Spinal cord (tissue), 10 donors: ENCODE results near the gene NCS1. TPM values are rescaled to one million over a fixed set of nuclear protein-coding genes. Genes with fewer than 3 reads are reported as not detected.
A peak's percentile ranks its signal among the peaks of the same experiment; 100 is the strongest.
"Not testable (repeated sequence)": the region's sequence is repeated elsewhere in the genome, so short reads cannot be mapped to it uniquely, and the experiment has no call there.

Experiments
- DNase-seq, 6 donors: peaks; one replicate each; pipeline versions ENCODE4 v3.0.0 to v3.0.0-alpha.2; 2013 to 2015; ENCODE audit warnings: low spot score in 6 of 6, low read depth in 4 of 6
- H3K27ac ChIP-seq: one replicate; pipeline ENCODE4 v1.5.1; 2013; ENCODE audit warnings: low read depth, low read length, control low read depth
- H3K27me3 ChIP-seq: one replicate; pipeline ENCODE4 v1.6.1; 2013; ENCODE audit warnings: low read length; ENCODE audit not compliant: control insufficient read depth, insufficient read depth
- H3K36me3 ChIP-seq: one replicate; pipeline ENCODE4 v1.6.1; 2013; ENCODE audit warnings: low read length; ENCODE audit not compliant: control insufficient read depth, insufficient read depth
- H3K4me1 ChIP-seq: one replicate; pipeline ENCODE4 v1.6.1; 2013; ENCODE audit warnings: low read length; ENCODE audit not compliant: control insufficient read depth, insufficient read depth
- H3K4me3 ChIP-seq: one replicate; pipeline ENCODE4 v1.5.1; 2013; ENCODE audit warnings: low read depth, low read length, control low read depth
- H3K9me3 ChIP-seq: one replicate; pipeline ENCODE4 v1.6.1; 2013; ENCODE audit warnings: low read length; ENCODE audit not compliant: control insufficient read depth, insufficient read depth
- WGBS: methylation state at CpG from one replicate; pipeline ENCODE4 v1.1.5; 2013; ENCODE audit warnings: missing lambda C conversion rate; ENCODE audit not compliant: insufficient coverage; 5-methylcytosine and 5-hydroxymethylcytosine counted together
- polyA plus RNA-seq, 2 donors: library from polyadenylated mRNA; unstranded; fragments of 120-200 nt; gene quantifications; one replicate each; pipeline ENCODE4 v1.2.1, GENCODE V29; 2013; ENCODE audit not compliant: insufficient read length in 2 of 2
- total RNA-seq, 2 donors: library from RNA; depleted of rRNA in 1 of 2; stranded (reverse); fragments of 120-200 nt in 1 of 2; fragments of >200 nt in 1 of 2; gene quantifications; one replicate each; pipeline versions ENCODE4 v1.2.3 to v1.2.4, GENCODE V29; 2013 to 2014
- donor health status: healthy.

The NCS1 gene
- total and polyA plus RNA-seq, 4 donors: 47.6 to 197 (median 145) TPM

DNA sequence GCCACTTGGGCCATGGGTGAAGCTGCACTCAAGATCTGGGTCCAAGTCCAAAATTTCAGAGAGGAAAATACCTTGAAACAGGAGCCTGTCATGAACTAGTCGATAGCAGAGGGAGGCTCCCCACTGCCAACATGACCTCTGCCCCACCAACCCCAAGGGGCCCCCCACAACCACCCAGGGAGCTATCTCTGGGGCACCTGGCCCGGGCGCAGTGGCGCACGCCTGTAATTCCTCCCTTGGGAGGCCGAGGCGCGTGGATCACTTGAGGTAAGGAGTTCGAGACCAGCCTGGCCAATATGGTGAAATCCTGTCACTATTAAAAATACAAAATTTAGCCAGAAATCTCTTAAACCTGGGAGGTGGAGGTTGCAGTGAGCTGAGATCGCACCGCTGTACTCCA lies 73.3 kb downstream of the NCS1 start:
- Histone ChIP-seq H3K4me3 (no peak overlapping the region), H3K4me1 (peaks cover 14% of the 10 kb centered on the region), H3K27ac (no peak overlapping the region), H3K36me3 (no peaks in the 10 kb centered on the region), H3K9me3 (no peaks in the 10 kb centered on the region), H3K27me3 (no peaks in the 10 kb centered on the region)
- 100% methylated on average over 1 of the region's 11 CpGs for WGBS
- DNase-seq: no peak

DNA sequence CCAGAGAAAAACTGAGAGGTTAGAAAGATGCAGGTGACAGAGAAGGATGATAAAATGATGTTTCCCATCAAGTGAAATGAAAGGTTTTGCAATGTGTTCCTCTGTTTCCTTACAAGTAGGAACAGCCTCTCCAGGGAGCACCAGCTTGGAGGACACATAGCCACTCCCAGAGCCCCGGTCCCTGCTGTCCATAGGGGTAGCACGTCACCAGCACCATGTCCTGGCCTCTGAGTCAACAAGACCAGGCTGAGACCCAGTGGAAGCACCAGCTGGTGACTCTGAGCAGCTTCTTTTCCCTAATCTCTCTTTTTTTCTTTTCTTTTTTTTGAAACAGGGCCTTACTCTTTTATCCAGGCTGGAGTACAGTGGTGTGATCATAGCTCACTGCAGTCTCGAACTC lies 73.9 kb downstream of the NCS1 start:
- H3K27me3 ChIP-seq: no peaks in the 10 kb centered on the region
- no peaks in the 10 kb centered on the region for H3K36me3 ChIP-seq
- no peak overlapping the region for H3K4me3 ChIP-seq
- no peaks in the 10 kb centered on the region for H3K9me3 ChIP-seq
- no peak for DNase-seq
- H3K4me1 ChIP-seq: peaks cover 14% of the 10 kb centered on the region
- no peak overlapping the region for H3K27ac ChIP-seq
- 97% methylated on average over 2 of the region's 3 CpGs for WGBS

DNA sequence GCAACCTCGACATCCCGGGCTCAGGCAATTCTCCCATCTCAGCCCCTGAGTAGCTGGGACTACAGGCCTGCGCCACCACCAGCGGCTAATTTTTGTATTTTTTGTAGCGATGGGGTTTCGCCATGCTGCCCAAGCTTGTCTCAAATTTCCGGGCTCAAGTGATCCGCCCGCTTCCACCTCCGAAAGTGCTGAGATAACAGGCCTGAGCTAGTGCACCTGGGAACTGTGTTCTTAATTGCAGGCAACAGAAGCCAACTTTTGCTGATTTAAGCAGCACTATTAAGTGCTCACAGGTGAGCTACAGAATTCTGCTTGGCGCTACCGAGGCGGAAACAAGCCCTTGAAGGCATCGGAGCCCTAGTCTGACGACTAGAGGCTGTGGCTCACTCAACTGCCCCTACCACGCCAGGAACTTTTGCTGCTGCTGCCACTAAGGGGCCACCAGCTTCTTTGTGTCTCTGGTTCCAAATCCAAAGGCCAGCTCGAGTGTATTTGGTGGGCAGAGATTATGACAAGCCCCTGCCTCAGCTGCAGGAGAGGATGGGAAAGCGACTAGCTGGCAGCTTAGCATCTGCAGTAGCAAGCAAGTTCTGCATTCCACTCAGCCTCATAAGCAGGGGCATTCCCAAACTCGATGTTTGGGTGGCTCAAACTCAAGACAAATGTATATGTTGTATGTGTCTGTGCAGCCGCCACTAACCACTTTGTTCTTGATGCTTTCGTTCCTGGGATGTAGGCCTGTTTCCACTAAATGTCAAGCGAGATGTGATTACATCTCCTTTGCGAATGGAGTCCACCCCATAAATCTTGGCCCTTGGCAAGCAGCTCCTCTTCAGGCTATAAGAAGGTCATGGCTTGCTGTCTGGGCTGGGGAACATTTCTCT lies 82.8 kb downstream of the NCS1 start:
- WGBS: 80% methylated on average over 21 of the region's 23 CpGs
- peaks cover 13% of the 10 kb centered on the region for H3K4me1 ChIP-seq
- H3K36me3 ChIP-seq: no peaks in the 10 kb centered on the region
- no peak overlapping the region for H3K4me3 ChIP-seq
- H3K27ac ChIP-seq: no peak overlapping the region
- no peaks in the 10 kb centered on the region for H3K27me3 ChIP-seq
- H3K9me3 ChIP-seq: no peaks in the 10 kb centered on the region
- peak in 1 of 6 donors; percentile 60 for DNase-seq

DNA sequence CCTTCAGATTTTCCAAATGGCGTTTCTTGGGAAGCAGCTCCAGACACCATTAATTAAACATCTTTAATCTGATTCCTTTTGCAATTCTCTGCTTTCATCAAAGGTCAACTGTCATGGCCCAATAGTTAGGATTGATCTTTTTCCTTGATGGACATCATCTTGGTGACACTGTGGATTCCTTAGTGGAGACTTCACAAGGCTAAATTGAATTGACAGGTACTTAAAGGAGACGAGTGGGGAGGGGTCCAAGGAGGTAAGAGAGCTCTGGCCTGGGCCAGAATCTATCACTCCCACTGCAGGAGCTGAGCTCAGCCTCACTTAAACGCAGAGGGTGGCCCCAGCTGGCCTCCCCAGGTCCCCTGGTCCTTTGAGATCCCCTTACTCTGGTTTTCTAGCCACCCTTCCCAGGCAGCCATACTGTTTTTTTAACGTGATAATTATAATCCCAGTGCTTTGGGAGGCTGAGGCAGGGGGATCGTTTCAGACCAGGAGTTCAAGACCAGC lies 83.5 kb downstream of the NCS1 start:
- DNase-seq: no peak
- H3K4me1 ChIP-seq: peaks cover 13% of the 10 kb centered on the region
- no peaks in the 10 kb centered on the region for H3K36me3 ChIP-seq
- WGBS: 78% methylated on average over 3 of the region's 5 CpGs
- no peak overlapping the region for H3K4me3 ChIP-seq
- H3K9me3 ChIP-seq: no peaks in the 10 kb centered on the region
- peaks cover 2% of the 10 kb centered on the region for H3K27me3 ChIP-seq
- no peak overlapping the region for H3K27ac ChIP-seq

DNA sequence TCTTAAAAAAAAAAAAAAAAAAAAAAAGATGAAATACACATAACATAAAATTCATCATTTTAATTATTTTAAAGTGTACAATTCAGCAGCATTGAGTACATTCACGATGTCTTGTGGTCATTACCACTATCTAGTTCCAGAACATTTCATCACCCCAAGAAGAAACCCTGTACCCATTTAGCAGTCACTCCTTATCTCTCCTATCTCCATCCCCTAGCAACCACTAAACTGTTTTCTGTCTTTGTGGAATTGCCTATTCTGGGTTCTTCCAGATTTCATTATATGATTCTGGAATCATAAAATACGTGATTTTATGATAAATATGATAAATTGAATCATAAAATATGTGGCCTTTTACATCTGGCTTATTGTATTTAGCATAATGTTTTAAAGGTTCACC lies 84.4 kb downstream of the NCS1 start:
- no peaks in the 10 kb centered on the region for H3K36me3 ChIP-seq
- peaks cover 2% of the 10 kb centered on the region for H3K27me3 ChIP-seq
- H3K4me3 ChIP-seq: no peak overlapping the region
- no peaks in the 10 kb centered on the region for H3K9me3 ChIP-seq
- H3K4me1 ChIP-seq: peaks cover 13% of the 10 kb centered on the region
- WGBS: no CpG with 5 or more reads among the region's 2 CpGs
- no peak for DNase-seq
- H3K27ac ChIP-seq: no peak overlapping the region

DNA sequence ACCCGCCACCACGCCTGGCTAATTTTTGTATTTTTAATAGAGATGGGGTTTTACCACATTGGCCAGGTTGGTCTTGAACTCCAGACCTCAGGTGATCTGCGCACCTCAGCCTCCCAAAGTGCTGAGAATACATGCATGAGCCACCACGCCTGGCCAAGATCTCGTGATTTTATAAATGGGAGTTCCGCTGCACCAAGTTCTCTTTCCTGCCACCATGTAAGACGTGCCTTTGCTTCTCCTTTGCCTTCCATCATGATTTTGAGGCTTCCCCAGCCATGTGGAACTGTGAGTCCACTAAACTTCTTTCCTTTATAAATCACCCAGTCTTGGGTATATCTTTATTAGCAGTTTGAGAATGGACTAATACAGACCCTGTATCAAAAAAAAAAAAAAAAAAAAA lies 85.9 kb downstream of the NCS1 start:
- not testable (repeated sequence) for DNase-seq, H3K36me3 ChIP-seq, H3K27ac ChIP-seq, H3K9me3 ChIP-seq, H3K27me3 ChIP-seq, H3K4me3 ChIP-seq
- peaks cover 13% of the 10 kb centered on the region for H3K4me1 ChIP-seq
- WGBS: 93% methylated on average over 5 of the region's 7 CpGs

DNA sequence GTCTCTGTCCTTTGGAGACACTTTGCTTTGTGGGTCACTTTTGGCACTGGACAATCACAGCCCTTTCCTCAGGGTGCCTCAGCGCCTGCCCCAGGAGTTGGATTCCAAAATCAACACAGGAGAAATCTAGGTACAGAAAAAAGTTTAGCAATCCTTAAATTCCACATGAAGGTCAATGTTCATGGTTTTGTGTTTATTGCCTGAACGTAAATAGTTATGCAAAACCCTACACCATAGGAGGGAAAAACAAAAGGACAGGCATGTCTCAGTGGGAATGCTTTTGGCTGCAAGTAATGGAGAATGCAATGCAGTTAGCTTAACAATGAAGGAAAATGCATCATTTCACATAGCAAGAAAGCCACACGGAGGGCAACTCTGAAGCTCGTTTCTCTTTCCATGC lies 86.8 kb downstream of the NCS1 start:
- H3K27me3 ChIP-seq: peaks cover 19% of the 10 kb centered on the region
- WGBS: 45% methylated on average over 2 of the region's 4 CpGs
- no peak for DNase-seq

DNA sequence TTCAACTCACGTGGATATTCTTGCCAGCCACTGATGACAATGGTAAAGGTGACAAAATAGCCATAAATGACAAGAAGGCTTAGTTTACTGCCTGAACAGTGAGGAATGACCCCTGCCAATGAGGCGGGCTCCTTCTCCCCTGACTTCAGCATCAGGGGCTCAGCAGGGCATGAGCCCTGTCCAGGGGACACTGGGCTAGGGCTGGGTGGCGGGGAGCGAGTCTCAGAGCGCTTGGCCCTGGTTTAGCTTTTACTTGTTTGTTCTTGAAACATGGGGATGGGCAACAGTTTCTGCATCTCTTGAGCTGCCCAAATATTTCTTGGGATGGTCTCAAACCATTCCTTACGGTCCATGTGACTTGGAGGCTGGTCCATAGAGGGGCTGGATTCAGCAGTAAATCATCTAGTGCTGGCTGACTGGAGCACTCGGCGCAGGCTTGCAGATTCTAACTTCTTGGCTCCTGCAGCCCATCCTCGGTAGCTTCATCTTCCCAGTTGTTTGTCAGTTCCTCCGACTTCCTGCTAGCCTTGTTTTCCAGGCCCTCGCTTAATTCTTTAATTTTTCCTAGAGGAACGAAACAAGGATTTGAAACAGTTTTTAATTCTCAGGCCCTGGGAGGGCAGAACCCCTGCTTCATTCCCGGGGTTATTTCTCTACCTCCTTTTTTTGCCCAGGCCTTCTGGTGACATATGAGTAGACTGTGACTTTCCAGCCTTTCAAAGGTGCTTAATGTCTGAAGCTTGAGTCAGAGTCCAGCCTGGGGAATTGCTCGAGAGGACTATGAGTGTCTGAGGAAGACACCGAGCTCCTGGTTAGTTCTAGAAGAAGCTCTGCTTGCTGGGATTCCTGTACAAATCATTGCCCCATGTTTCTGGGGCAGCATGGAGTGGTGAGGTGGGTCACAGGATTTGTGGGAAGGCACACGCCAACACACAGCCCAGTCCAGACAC lies 88.9 kb downstream of the NCS1 start:
- Histone ChIP-seq H3K27ac (no peak overlapping the region), H3K4me1 (peaks cover 9% of the 10 kb centered on the region), H3K27me3 (peaks cover 37% of the 10 kb centered on the region), H3K9me3 (no peaks in the 10 kb centered on the region), H3K36me3 (no peaks in the 10 kb centered on the region), H3K4me3 (no peak overlapping the region)
- WGBS: 72% methylated on average over 13 of the region's 16 CpGs
- no peak for DNase-seq

More for the DNA sequence above, 86.8 kb downstream of the NCS1 start:
- Histone ChIP-seq H3K36me3 (no peaks in the 10 kb centered on the region), H3K27ac (no peak overlapping the region), H3K4me3 (no peak overlapping the region), H3K9me3 (no peaks in the 10 kb centered on the region), H3K4me1 (peaks cover 7% of the 10 kb centered on the region)

DNA sequence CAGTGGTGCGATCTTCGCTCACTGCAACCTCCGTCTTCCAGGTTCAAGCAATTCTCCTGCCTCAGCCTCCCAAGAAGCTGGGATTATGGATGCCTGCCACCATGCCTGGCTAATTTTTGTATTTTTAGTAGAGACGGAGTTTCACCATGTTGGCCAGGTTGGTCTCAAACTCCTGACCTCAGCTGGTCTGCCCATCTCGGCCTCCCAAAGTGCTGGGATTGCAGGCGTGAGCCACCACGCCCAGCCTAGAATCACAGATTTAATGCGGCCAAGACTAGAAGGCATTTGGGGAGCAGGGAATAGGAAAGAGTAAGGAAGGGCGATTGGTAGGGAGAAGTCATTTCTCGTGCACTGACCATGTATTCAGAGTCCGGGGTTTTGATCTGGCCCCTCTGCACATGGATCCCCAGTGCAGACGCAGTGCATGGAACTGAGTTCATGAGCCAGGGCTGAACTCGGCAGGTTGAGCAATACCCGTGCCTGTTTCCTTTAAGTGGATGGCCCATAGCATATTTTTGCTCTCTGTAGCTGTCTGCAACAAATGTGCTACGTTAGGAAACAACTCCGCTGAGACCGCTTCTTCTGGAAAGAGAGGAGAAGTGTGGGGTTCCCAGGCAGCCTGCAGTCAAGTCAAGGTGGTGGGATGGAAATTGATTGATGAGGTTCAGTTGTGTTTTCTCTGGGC lies 90.0 kb downstream of the NCS1 start:
- Histone ChIP-seq H3K4me3 (no peak overlapping the region), H3K9me3 (no peaks in the 10 kb centered on the region), H3K27me3 (peaks cover 48% of the 10 kb centered on the region), H3K4me1 (peaks cover 13% of the 10 kb centered on the region), H3K36me3 (no peaks in the 10 kb centered on the region), H3K27ac (no peak overlapping the region)
- peak in 1 of 6 donors; percentile 5 for DNase-seq
- WGBS: 89% methylated on average over 16 of the region's 17 CpGs
